SH-SY5Y (cell line): ENCODE data around the gene DCAF4.

Experiments
- GATA2 ChIP-seq: IDR thresholded peaks from 2 replicates; pipeline ENCODE4 v1.6.1; 2011; ENCODE audit warnings: mild to moderate bottlenecking, low read depth, low read length
- GATA3 ChIP-seq: IDR thresholded peaks from 2 replicates; pipeline ENCODE4 v1.6.1; 2011; ENCODE audit warnings: low read depth, mild to moderate bottlenecking, low read length, moderate library complexity

Gene DCAF4, protein sequence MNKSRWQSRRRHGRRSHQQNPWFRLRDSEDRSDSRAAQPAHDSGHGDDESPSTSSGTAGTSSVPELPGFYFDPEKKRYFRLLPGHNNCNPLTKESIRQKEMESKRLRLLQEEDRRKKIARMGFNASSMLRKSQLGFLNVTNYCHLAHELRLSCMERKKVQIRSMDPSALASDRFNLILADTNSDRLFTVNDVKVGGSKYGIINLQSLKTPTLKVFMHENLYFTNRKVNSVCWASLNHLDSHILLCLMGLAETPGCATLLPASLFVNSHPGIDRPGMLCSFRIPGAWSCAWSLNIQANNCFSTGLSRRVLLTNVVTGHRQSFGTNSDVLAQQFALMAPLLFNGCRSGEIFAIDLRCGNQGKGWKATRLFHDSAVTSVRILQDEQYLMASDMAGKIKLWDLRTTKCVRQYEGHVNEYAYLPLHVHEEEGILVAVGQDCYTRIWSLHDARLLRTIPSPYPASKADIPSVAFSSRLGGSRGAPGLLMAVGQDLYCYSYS

DNA sequence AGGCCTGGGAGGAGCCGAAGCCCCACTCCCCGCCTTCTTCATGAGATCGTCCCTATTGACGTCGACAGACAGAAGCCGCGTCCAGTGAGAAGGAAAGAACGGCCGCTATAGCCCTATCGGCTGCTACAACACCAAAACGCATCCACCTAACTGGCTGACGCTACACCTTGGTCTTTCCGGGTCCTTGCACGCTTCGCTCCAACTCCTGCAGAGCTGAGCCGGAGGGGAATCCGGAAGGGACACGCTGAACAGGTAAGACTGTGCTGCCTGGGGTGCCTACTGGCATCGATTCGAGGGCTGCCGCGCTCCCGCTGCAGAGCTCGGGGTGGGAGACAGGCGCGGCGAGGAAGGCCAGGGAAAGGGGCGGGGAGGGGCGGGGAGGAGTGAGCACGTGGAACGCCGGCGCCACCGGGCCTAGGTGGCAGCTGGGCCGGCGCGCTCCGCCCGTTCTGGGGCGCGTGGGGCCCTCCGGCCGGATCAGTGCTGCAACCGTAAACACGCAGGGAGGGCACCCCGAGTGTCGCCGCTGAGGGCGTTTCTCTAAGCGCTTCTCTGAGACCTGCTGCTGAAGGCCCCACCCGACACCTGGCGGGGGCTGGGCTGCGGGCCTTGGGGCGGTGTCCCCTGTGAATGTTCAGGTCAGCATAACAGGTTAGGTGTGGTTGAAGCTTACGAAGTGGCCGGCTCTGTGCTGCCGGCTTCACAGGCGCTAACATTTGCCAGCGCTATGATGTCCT, at the start of gene DCAF4:
Gene DCAF4, plus strand, starts transcription at position 173 of the 737 bp plus-strand sequence. CDS start 11,515 bp downstream, outside the sequence.
- TF ChIP-seq GATA3: no peak

DNA sequence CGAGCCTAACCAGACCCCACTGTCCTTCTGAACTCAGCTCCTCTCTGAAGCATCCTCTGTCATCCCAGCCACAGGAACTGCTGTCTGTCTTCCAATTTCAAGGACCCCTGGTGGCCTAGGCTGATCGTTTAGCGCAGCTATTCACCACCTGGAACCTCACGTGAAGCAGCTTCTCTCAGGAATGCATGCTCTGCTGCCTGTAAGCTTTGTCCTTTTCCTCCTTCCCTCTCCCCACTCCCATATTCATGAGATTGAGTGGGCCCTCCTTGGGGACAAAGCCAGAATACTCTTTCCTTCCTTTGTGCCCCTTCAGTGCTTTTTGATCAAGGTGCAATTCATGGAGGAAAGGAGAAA, 49.6 kb upstream of the DCAF4 start:
- TF ChIP-seq GATA2: no peak
- no peak for TF ChIP-seq GATA3

DNA sequence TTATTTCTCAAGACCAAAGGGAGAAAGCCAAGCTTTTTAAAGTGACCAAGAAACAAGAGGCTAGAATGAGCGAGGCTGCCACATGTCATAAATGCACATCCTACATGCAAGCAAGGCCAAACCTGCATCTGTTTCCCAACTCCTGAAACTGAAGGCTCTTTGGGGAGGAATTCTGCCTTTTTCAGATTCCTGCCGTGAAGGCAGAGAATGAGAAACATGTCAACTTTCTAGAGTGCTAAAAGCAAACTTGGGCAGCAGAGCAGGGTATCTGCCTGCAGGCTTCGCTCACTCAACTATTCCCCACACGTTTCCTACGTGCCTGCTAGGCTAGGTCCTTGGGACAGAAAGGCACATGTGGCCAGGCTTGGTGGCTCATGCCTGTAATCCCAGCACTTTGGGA, 47.5 kb upstream of the DCAF4 start:
- no peak for TF ChIP-seq GATA3
- TF ChIP-seq GATA2: no peak

DNA sequence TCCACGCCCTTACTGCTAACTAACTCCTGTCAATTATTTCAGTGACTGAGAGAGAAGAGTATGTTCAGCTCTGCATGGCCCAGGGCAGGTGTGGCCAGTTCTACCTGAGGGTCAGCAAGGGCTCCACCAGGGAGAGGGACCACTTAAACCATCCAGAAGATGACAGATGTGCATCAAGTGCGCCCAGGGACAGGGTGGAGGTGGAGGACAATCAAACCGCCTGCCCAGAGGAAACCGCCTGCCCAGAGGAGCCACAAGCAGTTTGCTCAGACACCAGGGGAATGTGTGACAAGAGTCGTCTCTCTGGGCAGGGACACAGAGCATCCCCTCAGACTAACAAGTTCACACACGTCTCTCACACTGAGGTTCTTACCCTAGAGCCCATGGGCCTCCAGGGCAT, 46.8 kb upstream of the DCAF4 start:
- TF ChIP-seq GATA3 (no peak), GATA2 (no peak)

DNA sequence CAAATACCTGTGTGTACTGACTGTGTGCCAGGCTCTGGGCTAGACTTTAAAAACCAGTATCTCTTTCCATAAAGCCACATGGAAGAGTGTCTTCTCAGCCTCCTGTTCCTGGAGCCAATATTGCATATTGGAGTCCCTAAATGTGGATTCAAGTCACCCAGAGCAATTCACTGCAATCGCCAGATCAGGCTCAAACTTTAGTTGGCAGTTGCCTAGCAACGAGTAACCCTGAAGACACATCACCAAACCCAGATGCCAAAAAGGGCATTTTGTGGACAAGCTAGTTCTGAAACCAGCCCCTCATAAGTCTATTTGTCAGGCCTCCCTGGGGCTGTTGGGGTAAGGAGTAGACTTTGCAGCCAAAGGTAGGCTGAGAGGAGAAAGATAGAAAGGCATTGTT, 46.1 kb upstream of the DCAF4 start:
- TF ChIP-seq GATA3 (no peak), GATA2 (no peak)

DNA sequence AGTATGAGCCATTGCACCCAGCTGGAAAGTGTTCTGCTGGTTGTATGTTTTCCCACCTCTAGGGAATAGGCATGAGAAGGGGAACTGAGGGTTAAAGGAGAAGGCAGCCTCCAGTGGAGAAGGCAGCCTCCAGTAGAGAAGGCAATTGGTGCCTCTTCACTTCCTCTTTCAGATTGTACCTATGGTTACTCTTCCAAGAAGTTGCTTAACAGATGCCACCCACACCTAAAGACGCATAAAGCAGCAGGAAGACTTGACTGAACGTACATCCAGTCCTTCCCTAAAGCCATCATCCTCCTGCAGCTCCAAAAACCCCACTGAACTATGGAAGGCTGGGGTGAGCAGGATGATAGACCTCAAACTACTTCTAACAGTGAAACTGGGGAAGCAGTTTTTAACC, 45.4 kb upstream of the DCAF4 start:
- no peak for TF ChIP-seq GATA3
- TF ChIP-seq GATA2: no peak

DNA sequence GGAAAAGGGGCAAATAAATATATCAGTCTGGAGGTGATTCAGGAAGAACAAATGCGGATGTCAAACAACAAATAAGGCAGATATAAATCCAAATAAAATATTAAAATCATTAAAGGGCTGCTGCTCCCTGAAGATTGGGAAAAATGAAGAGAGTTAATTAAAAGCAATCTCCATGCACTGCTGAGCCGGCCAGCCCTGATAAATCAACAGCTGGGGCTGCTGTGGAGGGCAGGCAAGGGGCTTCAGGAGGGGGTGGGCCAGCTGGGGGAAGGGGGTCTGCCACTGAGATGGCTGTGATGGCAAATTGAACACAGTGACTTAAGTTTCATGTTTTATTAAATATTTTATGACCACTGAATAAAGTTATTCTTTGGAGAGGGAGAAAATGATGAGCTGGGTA, 44.7 kb upstream of the DCAF4 start:
- TF ChIP-seq GATA2 (no peak), GATA3 (no peak)

DNA sequence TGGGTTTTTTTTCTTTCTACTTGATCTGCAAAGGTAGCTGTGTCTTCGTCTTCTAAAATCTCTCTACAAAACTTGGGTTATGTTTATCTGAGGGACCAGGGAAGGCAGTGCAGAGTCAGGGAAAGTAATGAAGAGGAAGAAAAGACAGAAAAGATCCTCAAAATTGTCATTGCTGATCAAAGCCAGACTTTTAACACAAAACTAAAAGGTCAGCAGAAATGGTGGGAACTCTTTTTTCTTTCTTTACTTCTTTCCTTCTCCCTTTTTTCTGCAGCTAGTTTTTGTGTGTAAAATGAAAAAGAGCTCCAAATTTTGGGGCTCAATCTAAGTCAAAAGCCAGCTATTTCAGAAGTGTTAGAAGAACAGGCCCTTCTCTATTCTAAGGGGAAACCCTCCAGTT, 44.2 kb upstream of the DCAF4 start:
- no peak for TF ChIP-seq GATA3
- no peak for TF ChIP-seq GATA2

DNA sequence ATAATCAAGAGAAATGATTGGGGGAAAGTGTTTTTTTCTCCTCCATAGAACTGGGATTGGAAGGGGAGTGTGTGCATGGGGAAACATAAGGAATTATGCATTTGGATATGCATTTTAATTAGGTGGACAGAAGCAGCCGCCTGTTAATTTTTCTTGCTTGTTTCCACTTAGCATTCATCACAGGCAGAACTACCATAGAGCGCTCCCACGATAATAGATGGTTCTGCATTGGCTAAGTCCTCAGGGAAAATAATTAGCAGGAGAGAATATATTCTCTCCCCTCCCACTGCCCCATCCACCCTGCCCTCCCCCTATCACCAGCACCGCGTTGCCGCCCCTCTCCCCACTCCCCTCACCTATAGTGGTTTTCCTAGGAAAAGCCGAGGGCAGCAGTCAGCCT, 43.8 kb upstream of the DCAF4 start:
- no peak for TF ChIP-seq GATA3
- no peak for TF ChIP-seq GATA2

DNA sequence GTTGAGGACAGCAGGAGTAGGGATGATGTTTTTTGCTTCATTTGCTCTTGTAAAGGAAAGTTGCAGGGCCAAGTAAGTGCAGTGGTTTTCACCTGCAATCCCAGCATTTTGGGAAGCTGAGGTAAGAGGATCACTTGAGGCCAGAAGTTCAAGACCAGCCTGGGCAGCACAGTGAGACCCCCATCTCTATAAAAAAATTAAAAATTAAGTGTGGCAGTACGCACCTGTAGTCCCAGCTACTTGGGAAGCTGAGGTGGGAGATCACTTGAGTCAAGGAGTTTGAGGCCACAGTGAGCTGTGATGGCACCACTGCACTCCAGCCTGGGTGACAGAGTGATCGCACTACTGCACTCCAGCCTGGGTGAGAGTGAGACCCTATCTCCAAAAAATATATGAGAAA, 43.2 kb upstream of the DCAF4 start:
- TF ChIP-seq GATA3: no peak

DNA sequence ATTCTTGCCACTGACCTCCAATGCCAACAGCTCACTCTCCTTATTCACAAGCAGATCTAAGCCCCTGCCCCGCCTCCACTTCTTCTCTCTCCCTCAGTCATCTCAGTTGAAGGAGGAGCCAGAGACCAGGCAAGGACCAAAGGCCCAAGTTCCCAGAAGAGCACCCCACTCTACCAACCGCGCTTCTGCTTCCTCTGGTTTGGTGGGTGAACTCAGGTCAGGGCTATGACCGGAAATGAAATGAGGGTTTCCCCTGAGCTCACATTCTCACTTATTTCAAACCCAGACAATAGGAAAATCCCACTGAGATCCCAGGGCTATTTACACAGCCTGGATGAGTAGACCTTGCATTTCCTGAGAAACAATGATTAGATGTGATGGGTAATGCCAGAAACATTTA, 42.3 kb upstream of the DCAF4 start:
- TF ChIP-seq GATA2 (no peak), GATA3 (no peak)

DNA sequence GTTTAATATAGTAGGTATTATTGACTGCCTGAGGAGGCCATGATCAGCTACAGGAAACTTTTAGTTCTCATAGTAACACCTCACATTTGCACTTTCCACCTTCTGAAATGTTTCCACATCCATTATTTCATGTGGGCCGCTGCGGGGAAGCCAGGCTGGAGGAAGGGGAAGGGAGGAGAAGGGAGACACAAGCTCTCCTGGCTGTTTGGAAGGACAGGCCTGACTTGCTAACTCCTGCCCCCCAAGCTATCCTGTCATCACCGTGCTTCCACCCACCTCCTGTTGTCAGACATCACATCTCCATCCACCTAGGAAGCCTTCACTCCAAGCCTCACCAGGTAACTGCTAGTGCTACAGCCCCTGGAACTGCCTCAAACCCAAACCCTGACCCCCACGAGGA, 41.9 kb upstream of the DCAF4 start:
- no peak for TF ChIP-seq GATA3
- TF ChIP-seq GATA2: no peak

DNA sequence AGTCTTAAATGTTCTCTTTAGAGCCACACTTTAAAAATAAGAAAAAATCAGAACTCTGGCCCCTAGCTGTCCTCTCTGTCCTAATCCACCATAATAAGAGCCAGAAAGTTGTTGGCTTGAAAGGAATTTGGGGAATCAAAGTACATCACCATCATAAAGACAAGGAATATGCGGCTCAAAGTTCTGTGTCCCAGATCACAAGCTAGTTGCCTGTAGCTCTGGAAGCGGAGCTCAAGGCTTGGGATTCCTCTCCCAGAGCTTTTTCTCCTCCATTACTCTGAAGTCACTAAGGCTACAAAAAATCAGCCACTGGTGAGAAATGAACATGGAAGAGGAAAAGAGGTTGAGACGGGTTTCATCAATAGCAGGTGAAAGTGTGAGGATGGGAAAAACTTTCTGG, 38.8 kb upstream of the DCAF4 start:
- TF ChIP-seq GATA3 (no peak), GATA2 (no peak)

DNA sequence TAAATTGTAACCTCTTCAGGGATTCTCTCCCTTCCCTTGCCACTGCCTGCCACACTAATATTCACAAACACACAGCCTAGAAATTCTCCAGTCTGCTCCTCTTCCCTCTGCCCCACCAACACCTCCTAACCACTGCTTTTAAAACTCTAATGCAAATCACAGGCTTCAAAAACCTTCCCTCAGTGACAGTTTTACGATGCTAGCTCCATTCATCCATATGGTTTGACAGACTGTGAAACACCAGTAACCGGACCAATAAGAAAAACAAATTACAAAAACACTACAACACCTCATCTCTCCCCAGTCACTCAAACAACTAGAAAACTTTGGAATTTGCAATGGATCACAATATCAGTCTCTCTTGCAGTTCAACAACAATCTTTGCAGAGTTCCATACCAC, 38.1 kb upstream of the DCAF4 start:
- TF ChIP-seq GATA2: no peak
- TF ChIP-seq GATA3: no peak

DNA sequence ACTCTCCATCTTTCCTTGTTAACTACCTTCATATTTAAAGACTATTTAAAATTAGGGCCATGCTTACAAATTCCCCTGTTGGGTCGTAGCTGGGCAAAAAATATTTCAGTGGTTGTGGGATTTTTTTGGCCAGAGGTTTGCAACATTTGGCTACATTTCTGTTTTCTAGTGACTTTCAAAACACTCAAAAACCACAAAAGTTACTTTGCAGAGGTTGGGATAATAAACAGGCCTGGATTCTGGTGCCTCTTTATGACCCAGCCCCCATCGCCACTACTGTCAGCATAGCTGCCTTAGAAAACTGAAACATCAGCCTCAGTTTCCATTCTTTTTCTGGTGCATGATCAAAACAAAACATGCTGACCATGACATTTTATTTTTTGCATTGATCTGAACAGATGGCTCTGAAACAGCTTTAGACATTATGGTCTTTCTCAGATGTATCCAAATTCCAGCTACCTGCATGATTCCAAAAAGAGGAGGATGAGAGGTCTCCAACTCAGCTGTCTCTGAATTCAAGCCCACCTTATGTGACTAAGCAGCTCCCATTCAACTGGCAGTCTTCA, 37.5 kb upstream of the DCAF4 start:
- TF ChIP-seq GATA3 (no peak), GATA2 (no peak)

DNA sequence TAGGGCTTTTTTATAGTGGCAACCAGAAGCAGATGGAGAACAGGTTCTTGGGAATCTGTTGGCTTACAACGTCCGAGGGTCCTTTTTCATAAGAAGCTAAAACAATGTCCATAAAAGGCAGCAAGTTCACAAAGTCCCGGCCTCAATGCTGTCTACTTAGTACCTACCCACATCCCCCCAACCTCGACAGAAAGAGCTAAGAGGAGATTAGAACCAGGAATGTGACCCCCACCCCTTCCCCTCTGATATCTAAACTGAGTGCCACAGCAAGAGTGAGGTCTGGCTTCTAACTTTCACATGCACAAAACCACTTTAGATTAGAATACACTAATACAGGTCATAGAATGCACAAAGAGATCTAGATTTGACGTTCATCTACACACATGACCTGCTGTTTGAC, 36.9 kb upstream of the DCAF4 start:
- TF ChIP-seq GATA3 (no peak), GATA2 (no peak)
